ENCODE results near the gene PGAP2.

Gene PGAP2

DNA sequence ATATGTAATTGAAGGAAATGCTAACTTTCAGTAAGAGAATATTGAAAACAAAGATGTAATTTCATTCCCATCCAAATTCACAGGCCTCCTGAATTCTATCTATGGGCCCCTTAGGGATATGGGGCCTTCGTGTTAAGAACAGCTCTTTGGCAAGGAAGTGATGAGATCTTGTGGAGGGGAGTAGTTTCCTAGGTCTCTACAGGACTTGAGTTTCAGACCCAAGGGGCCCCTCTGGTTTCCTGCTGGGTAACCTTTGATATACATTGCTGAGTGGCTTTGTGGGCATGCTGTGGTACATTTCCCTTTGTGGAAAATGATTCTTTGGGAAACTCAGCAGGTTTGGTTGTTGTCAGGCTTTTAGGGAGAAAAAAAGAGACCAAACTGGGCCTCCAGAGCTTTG, 53.3 kb downstream of the PGAP2 start:
- no peak overlapping the region for H3K27ac ChIP-seq
- TF ChIP-seq, protein P1, sequence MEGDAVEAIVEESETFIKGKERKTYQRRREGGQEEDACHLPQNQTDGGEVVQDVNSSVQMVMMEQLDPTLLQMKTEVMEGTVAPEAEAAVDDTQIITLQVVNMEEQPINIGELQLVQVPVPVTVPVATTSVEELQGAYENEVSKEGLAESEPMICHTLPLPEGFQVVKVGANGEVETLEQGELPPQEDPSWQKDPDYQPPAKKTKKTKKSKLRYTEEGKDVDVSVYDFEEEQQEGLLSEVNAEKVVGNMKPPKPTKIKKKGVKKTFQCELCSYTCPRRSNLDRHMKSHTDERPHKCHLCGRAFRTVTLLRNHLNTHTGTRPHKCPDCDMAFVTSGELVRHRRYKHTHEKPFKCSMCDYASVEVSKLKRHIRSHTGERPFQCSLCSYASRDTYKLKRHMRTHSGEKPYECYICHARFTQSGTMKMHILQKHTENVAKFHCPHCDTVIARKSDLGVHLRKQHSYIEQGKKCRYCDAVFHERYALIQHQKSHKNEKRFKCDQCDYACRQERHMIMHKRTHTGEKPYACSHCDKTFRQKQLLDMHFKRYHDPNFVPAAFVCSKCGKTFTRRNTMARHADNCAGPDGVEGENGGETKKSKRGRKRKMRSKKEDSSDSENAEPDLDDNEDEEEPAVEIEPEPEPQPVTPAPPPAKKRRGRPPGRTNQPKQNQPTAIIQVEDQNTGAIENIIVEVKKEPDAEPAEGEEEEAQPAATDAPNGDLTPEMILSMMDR (conservative IDR thresholded peaks at IDR 0.05): no peak

DNA sequence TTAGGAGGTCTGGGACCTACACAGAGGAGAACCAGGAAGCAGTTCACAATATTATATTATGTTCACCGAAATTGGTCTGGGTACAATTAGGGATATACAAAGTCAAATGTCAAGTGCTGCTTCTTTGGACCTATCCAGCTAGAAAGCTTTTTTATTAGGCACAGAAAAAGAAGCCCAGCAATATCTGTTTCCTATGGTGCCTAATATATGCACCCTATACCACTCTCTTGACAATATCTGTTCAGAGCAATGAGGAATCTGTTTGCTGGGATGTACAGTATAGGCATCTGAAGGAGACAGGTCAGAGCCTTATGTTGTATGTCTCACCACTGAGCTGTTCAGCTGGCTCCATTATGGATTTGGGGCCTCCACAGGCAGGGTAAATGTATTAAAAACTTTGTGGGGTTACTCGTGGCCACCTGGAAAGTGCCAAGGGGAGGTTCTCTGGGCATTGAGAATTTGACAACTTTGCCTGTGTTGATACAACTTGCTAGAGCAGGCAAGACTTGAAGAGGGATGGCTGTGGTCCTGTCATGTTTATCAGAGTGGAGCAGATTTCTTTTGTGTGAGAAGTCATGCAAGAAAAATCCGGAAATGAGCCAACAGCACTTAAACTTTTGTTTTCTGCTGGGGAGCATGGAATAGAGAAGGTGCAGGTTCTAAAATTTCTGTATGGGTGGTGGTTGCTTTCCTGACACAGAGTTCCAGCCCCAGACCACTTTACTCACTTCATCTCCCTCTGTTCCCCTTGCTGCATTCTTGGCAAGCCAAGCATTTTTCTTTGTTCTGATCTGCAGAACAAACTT, 57.2 kb downstream of the PGAP2 start:
- TF ChIP-seq, protein P1 (conservative IDR thresholded peaks at IDR 0.05): no peak
- H3K27ac ChIP-seq: no peak overlapping the region

DNA sequence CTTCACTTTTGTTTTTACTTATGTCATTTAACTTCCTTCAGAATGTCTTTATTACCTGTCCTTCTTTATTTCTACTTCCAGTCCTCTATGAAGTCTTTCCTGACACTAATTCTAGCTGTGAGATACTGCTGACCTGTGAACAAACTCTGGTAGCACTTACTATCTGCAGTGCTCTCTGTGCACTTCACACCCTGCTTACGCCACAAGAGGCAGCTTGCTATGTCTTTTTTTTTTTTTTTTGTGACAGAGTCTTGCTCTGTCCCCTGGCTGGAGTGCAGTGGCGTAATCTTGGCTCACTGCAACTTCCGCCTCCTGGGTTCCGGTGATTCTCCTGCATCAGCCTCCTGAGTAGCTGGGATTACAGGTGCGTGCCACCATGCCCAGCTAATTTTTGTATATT, 57.8 kb downstream of the PGAP2 start:
- TF ChIP-seq, protein P1 (conservative IDR thresholded peaks at IDR 0.05): no peak
- no peak overlapping the region for H3K27ac ChIP-seq

DNA sequence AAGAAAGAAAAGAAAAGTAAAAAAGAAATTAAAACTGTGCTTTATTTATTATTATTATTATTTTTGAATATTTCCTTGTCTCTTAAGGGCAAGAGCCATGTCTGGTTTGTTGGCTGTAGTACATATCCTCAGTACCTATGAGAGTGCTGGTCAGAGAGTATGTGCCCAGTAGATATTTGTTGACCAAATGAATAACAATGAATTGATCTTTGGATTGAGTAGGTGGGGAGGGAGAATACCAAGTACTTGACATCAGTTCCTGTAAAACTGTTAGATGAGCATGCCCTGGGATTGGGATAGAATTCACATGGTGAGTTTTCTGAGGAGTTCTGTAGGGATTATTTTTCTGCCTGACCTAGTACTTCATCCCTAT, 58.5 kb downstream of the PGAP2 start:
- no peak overlapping the region for H3K27ac ChIP-seq
- TF ChIP-seq, protein P1 (conservative IDR thresholded peaks at IDR 0.05): no peak

DNA sequence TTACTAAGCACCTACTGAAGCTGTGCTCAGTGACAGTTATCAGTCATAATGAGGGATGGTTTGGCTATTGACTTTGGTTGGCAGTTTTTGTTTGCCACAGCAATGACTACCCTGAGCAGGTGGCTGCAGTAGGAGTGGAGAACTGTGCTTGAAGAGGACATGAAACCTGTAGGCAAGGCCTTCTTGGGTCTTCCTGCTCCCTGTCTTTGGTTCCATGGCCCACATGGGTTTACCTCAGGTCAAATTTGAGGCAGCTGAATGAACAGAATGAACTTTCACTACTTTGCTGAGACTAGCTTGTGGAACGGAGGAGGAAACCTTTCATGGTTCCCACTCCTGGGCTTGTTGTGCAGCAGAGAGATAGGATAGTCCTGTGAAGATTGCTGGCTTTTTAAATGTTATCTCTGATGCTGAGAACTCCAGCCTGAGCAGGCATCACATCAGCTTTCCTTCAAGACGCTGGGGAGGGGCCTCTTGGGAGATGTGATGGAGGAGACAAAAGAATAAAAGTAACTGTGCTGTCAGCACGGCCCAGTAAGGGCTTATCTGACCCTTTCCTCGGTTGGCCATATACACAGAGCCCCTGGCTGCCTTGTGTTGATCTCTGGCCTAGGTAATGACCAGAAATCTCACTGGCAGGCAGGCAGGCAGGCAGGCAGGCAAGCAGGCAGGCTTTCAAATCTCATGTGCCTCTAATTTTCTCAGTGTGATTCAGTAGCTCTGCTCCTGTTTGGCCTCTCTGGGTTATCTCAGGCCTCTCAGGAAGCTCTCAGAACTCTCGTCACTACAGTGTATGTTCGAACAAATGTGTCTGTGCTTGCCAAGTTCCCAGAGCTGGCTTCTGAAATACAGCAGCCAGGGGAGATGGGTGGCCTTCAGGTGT, 59.1 kb downstream of the PGAP2 start:
- TF ChIP-seq, protein P1 (conservative IDR thresholded peaks at IDR 0.05): no peak
- no peak overlapping the region for H3K27ac ChIP-seq

DNA sequence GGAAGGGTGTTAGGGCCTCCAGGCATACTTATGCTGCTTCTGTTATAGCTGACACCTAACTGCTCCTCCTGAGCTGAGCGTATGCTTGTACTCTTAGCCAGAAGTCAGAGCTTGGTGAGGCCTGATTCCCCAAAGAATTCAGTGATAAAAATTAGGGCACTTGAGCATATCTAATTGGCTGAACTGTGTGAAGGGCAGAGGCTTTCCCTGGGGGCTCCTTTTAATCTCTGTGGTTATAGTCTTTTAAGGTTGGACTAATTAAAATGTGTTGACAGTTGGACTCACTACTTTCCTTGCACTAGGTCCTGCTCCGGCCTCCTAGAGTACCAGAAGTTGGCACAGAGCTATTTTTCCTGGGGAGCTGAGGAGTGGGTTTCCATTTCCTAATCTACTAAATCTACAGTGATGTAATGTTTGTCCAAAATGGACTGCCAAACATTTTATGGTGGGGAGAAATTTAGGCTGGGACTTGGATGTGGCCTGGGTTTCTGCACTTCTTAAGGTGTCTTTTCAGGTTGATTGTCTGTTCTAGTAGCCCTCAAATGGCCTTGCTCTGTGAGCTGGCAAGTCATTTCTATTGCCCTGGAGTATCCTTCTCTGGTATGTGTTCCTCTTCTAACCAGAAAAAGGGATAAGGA, 65.5 kb downstream of the PGAP2 start:
- TF ChIP-seq, protein P1 (conservative IDR thresholded peaks at IDR 0.05): no peak
- H3K27ac ChIP-seq: no peak overlapping the region
